Epithelial cell of esophagus (primary cell): ENCODE measurements around the gene ACRBP.

ENCODE experiments used
- DNase-seq: peaks from one replicate; pipeline ENCODE4 v3.0.0; 2010; ENCODE audit warnings: low read depth
- H3K4me3 ChIP-seq: 2 replicates; pipeline ENCODE4 v1.5.1; 2011; ENCODE audit warnings: mild to moderate bottlenecking, low read length, control low read depth
- CTCF ChIP-seq: IDR thresholded peaks from 2 replicates; pipeline ENCODE4 v1.5.1; 2011; ENCODE audit warnings: low read depth, mild to moderate bottlenecking, low read length, control low read depth, inconsistent platforms; ENCODE audit not compliant: insufficient read depth; ENCODE audit errors: missing control alignments

ACRBP gene

DNA sequence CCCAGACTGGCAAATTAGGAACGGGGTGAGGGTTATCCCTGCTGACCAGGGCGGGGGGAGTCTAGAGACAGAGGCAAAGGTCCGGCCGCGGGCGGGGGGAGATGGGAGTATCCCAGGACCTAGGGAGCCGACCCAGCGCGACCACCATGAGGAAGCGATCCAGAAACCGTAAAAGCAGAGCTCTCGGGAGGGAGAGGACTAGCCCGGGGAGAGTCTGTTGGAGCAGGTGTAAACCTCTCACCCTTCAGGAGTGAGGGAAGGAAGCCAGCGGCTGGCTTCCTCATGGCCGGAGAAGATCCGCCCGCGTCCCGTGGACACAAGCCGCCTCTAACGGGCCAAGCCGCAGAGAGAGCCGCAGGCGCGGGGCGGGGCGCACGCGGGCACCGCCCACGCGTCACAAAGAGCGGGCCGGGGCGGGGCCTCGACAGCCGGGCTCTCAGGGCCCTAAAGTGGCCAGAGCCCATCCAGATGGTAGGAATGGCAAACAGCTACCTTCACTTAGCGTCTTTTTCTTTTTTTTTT lies at the start of gene ACRBP:
Gene ACRBP, minus strand, starts transcription at position 350 of the 522 bp plus-strand sequence. Its CDS starts 66 bp downstream, at position 284.
- peak within 1 kb of the TSS; percentile 26 for H3K4me3 ChIP-seq
- no peak for TF ChIP-seq CTCF
- DNase-seq: peak; percentile 51

GRCh38 chr12:6695313-6696045 lies 48.2 kb upstream of the ACRBP start:
- no peak for DNase-seq
- H3K4me3 ChIP-seq: no peak overlapping the region
- no peak for TF ChIP-seq CTCF

DNA sequence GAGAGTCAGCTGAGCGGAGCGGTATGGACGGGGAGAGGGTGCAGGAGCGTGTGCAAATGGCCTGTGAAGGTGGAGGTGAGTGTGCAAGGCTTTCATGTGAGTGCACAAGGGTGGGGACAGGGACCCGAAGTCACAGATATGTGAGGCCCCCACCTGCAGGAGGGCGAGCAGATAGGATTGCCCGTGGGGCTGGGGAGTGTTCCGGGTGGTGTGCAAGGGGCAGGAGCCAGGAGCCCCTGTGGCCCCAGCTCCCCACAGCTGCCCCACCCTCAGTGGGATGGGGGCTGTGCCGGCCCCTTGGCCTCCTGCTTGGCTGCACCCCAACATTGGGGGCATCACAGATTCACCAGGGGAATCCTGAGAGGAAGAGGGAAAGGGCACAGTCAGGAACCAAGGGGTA lies 47.5 kb upstream of the ACRBP start:
- no peak overlapping the region for H3K4me3 ChIP-seq
- no peak for TF ChIP-seq CTCF
- DNase-seq: no peak

DNA sequence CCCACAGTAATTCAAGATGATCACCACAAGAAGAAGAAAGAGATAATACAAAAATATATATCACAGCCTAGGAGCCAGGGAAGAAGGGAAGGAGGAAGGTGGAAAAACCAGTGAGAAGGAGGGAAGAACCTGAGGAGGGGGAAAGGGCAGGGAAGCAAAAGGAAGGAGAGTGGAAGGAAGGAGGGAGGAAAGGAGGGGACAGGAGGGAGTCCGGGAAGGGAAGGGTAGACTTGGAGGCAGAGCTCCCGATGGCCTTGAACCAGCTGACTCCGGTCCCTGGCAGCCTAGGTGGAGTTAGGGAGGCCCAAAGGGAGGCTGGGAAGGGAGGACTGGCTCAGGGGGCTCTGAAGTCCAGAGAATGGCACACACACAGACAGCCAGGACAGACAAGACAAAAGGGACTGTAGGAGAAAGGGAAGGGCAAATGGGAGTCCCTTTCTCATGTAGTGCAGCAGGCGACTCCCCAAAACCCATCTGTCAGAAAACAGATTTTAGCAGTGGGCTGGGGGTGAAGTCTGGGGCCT lies 46.7 kb upstream of the ACRBP start:
- no peak for DNase-seq
- TF ChIP-seq CTCF: no peak
- H3K4me3 ChIP-seq: no peak overlapping the region

DNA sequence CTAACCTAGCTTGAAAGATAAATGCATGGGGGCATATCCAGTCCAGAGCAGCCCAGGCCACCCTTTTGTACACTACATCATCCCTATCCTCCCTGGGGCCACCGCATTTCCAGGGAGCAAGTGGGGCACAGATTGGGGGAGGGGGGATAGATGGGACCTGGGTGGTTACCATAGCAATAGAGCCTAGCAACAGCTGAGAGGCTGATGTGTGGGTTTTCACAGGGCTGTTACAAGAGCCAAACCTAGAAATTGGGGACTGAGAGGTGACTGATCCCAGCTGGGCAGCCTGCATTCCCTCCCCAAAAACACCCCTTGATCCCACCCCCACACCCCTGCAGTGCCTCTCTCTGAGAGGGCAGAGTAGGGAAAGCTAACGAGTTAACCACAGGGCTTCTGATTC lies 45.7 kb upstream of the ACRBP start:
- H3K4me3 ChIP-seq: no peak overlapping the region
- DNase-seq: no peak
- TF ChIP-seq CTCF: no peak

- DNase-seq: peak; percentile 12
- TF ChIP-seq CTCF: no peak
- H3K4me3 ChIP-seq: no peak overlapping the region
Measured at GRCh38 chr12:6691473-6691872, 44.2 kb upstream of the ACRBP start.
